Naive thymus-derived CD4-positive, alpha-beta T cell (primary cell): ENCODE results near the gene MYO16. TPM values are rescaled to one million over a fixed set of nuclear protein-coding genes. Genes with fewer than 3 reads are reported as not detected.

Experiments
- ATAC-seq: fragments of 150-1000 bp; cut with Tn5 transposase; 2 replicates; pipeline ENCODE4 v1.10.0; 2021; ENCODE audit warnings: mild to moderate bottlenecking, moderate library complexity
- CTCF ChIA-PET: fragments of 350-600 bp; sonication (Branson Sonifier 250); formaldehyde crosslinking; loops from one replicate; lab custom pipeline; 2021; ENCODE audit warnings: antibody characterized with exemption; lab: Charles Lee
- POLR2A ChIA-PET: fragments of 350-600 bp; sonication (Branson Sonifier 250); formaldehyde crosslinking; loops from one replicate; lab custom pipeline; 2021; ENCODE audit warnings: antibody characterized with exemption, inconsistent platforms; lab: Charles Lee
- DNase-seq, 9 donors: peaks; one replicate each; pipeline versions ENCODE4 v3.0.0 to v3.0.0-alpha.2; 2020 to 2022; ENCODE audit warnings: mixed read lengths in 1 of 9
- H3K27ac ChIP-seq: one replicate; pipeline ENCODE4 v1.7.0; 2013; ENCODE audit warnings: mild to moderate bottlenecking, low read depth, low read length, moderate library complexity
- H3K27me3 ChIP-seq, 2 donors: one replicate each; pipeline ENCODE4 v1.7.0; 2013; ENCODE audit warnings: low read length in 2 of 2, mild to moderate bottlenecking in 2 of 2, moderate library complexity in 2 of 2; ENCODE audit not compliant: control insufficient read depth in 2 of 2, insufficient read depth in 2 of 2
- H3K36me3 ChIP-seq, 3 experiments: 1 replicate in 2 of 3; 2 replicates in 1 of 3; pipeline ENCODE4 v1.7.0; 2013; ENCODE audit warnings: low read length in 3 of 3, mild to moderate bottlenecking in 3 of 3, moderate library complexity in 1 of 3; ENCODE audit not compliant: insufficient read depth in 3 of 3, control insufficient read depth in 2 of 3
- H3K4me1 ChIP-seq, 2 donors: one replicate each; pipeline ENCODE4 v1.7.0; 2013; ENCODE audit warnings: low read length in 2 of 2, mild to moderate bottlenecking in 2 of 2, moderate library complexity in 1 of 2; ENCODE audit not compliant: control insufficient read depth in 2 of 2, insufficient read depth in 2 of 2
- H3K4me3 ChIP-seq: 2 replicates; pipeline ENCODE4 v1.7.0; 2013; ENCODE audit warnings: mild to moderate bottlenecking, low read length
- H3K9me3 ChIP-seq, 3 experiments: 1 replicate in 2 of 3; 2 replicates in 1 of 3; pipeline ENCODE4 v1.7.0; 2013; ENCODE audit warnings: low read length in 3 of 3; ENCODE audit not compliant: control insufficient read depth in 2 of 3
- H3K27ac Mint-ChIP-seq, 9 donors: one replicate each; pipeline ENCODE4 v1.8.0; 2020 to 2022; ENCODE audit warnings: mixed read lengths in 9 of 9, mild to moderate bottlenecking in 8 of 9, moderate library complexity in 5 of 9, inconsistent platforms in 2 of 9
- H3K27me3 Mint-ChIP-seq, 5 donors: one replicate each; pipeline ENCODE4 v1.8.0; 2021 to 2022; ENCODE audit warnings: mixed read lengths in 5 of 5, mild to moderate bottlenecking in 1 of 5
- H3K36me3 Mint-ChIP-seq, 5 donors: one replicate each; pipeline ENCODE4 v1.8.0; 2020 to 2022; ENCODE audit warnings: mixed read lengths in 5 of 5, mild to moderate bottlenecking in 3 of 5, inconsistent platforms in 1 of 5
- H3K4me1 Mint-ChIP-seq, 7 donors: one replicate each; pipeline ENCODE4 v1.8.0; 2020 to 2022; ENCODE audit warnings: mixed read lengths in 7 of 7, mild to moderate bottlenecking in 3 of 7, inconsistent platforms in 1 of 7
- H3K4me3 Mint-ChIP-seq, 10 donors: one replicate each; pipeline ENCODE4 v1.8.0; 2020 to 2022; ENCODE audit warnings: mild to moderate bottlenecking in 10 of 10, mixed read lengths in 10 of 10, moderate library complexity in 6 of 10, inconsistent platforms in 2 of 10
- H3K9me3 Mint-ChIP-seq, 11 donors: one replicate each; pipeline ENCODE4 v1.8.0; 2020 to 2022; ENCODE audit warnings: mixed read lengths in 11 of 11, mild to moderate bottlenecking in 4 of 11, inconsistent platforms in 1 of 11, moderate library complexity in 1 of 11
- intact Hi-C, 2 donors: fragments of 100-400 bp; cut with micrococcal nuclease; formaldehyde crosslinking; loops; one replicate each; pipeline ENCODE4 v1.15.1; 2023
- polyA plus RNA-seq, 2 donors: library from polyadenylated mRNA; unstranded; fragments of 300-500 nt; fragmentation: Illumina TruSeq; gene quantifications; one replicate each; pipeline ENCODE4 v1.2.3, GENCODE V29; 2021
- total RNA-seq, 6 experiments: library from RNA in 5 of 6; stranded (reverse) in 5 of 6; gene quantifications; 1 replicate in 5 of 6; 2 replicates in 1 of 6; pipeline ENCODE4 v1.2.3 and lab custom pipeline; 2021 to 2026

The MYO16 gene
- total and polyA plus RNA-seq, 7 experiments from 2014 or later = 0.10 to 1.4 (median 1.4) TPM; not detected in 4

- Mint-ChIP-seq H3K27ac (no peak overlapping the region), H3K27me3 (peaks cover 0 to 25% (median 7%) of the 10 kb centered on the region in 5 donors), H3K4me1 (no peaks in the 10 kb centered on the region), H3K36me3 (no peaks in the 10 kb centered on the region), H3K4me3 (no peak overlapping the region), H3K9me3 (peaks cover 0 to 2% (median 0%) of the 10 kb centered on the region in 11 donors)
- H3K4me1 ChIP-seq = no peaks in the 10 kb centered on the region
- H3K4me3 ChIP-seq = no peak overlapping the region
- no peak for DNase-seq
- POLR2A ChIA-PET = no interaction called here
- H3K27me3 ChIP-seq = no peaks in the 10 kb centered on the region
- no peak overlapping the region for H3K27ac ChIP-seq
- no peak for ATAC-seq
- no peaks in the 10 kb centered on the region for H3K9me3 ChIP-seq
- intact Hi-C loops = no loop called here
- CTCF ChIA-PET = no interaction called here
- no peaks in the 10 kb centered on the region for H3K36me3 ChIP-seq
Measured at GRCh38 chr13:109121826-109122225, 492.4 kb downstream of the MYO16 start.

- Histone ChIP-seq H3K9me3 (no peaks in the 10 kb centered on the region), H3K27ac (no peak overlapping the region), H3K36me3 (no peaks in the 10 kb centered on the region), H3K27me3 (no peaks in the 10 kb centered on the region), H3K4me1 (no peaks in the 10 kb centered on the region), H3K4me3 (no peak overlapping the region)
- DNase-seq (no peak), ATAC-seq (no peak)
- Mint-ChIP-seq H3K36me3 (no peaks in the 10 kb centered on the region), H3K4me1 (no peaks in the 10 kb centered on the region), H3K9me3 (peaks cover 0 to 2% (median 0%) of the 10 kb centered on the region in 11 donors), H3K27me3 (peaks cover 0 to 20% (median 7%) of the 10 kb centered on the region in 5 donors), H3K4me3 (no peak overlapping the region), H3K27ac (no peak overlapping the region)
- intact Hi-C loops = no loop called here
- POLR2A ChIA-PET = no interaction called here
- CTCF ChIA-PET = no interaction called here
Measured at GRCh38 chr13:109123971-109124370, 494.6 kb downstream of the MYO16 start.

DNA sequence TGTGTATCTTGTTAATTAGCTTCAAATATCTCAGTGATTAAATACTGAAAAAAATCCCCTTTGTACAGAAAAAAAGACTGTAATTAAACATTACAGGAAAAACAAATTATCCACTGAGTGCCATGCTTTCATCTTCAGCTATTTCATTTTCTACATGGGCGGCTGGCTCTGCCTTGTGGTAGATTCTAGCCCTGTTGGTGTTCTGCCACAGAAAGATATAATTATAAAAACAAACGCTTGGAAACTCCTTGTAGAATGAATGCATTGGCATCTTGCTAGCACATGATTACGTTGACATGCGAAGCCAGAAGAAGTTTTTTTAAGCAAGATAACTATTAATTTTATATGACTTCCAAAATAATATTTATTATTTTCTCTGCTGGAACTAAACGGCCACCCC is 496.8 kb downstream of the MYO16 start:
- H3K27me3 Mint-ChIP-seq = peaks cover 0 to 20% (median 10%) of the 10 kb centered on the region in 5 donors
- POLR2A ChIA-PET = interaction anchor here (0.7 kb wide), 1 partner anchor 29 kb away, joined by 3 read pairs; no protein-coding TSS in a partner anchor
- no peak overlapping the region for H3K27ac Mint-ChIP-seq
- Histone ChIP-seq H3K9me3 (no peaks in the 10 kb centered on the region), H3K4me1 (no peaks in the 10 kb centered on the region), H3K27me3 (no peaks in the 10 kb centered on the region), H3K27ac (no peak overlapping the region), H3K36me3 (no peaks in the 10 kb centered on the region), H3K4me3 (no peak overlapping the region)
- DNase-seq (no peak), ATAC-seq (no peak)
- H3K36me3 Mint-ChIP-seq = no peaks in the 10 kb centered on the region
- intact Hi-C loops = no loop called here
- no peak overlapping the region for H3K4me3 Mint-ChIP-seq
- CTCF ChIA-PET = no interaction called here
- H3K4me1 Mint-ChIP-seq = no peaks in the 10 kb centered on the region
- H3K9me3 Mint-ChIP-seq = peaks cover 0 to 2% (median 0%) of the 10 kb centered on the region in 11 donors

DNA sequence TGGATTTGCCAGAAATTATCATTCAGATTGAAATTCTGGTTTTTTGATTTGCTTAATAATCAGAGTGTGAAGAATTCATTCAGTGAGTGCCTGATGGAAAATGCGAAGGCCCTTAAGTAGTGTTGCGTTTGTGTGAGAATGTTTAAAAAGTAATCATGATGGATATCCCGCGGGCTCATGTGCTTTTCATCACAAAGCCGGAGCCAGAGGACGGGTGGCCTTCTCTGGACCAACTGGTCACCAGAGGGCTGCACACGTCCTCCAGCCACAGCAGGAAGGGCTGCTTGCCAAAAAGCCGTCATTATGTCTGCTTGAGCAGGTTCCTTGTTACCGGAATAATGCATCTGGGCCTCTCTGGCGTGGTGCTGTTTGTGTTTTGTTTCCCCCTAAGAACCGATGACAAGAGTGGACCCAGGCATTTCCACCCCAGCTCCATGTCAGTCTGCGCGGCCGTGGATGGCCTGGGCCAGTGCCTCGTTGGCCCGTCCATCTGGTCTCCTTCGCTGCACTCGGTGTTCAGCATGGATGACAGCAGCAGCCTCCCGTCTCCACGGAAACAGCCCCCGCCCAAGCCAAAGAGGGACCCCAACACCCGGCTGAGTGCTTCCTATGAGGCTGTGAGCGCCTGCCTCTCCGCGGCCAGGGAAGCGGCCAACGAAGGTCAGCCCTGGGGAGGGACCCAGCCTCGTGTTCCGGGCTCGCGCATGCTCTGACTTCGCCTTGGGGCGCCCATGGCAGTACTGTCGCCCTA is 497.7 kb downstream of the MYO16 start:
- DNase-seq (no peak), ATAC-seq (no peak)
- ChIA-PET POLR2A (no interaction called here), CTCF (no interaction called here)
- Mint-ChIP-seq H3K27me3 (peaks cover 0 to 15% (median 10%) of the 10 kb centered on the region in 5 donors), H3K4me1 (no peaks in the 10 kb centered on the region), H3K4me3 (no peak overlapping the region), H3K36me3 (no peaks in the 10 kb centered on the region), H3K27ac (no peak overlapping the region), H3K9me3 (peaks cover 0 to 2% (median 0%) of the 10 kb centered on the region in 11 donors)
- Histone ChIP-seq H3K36me3 (no peaks in the 10 kb centered on the region), H3K27ac (no peak overlapping the region), H3K4me3 (no peak overlapping the region), H3K4me1 (no peaks in the 10 kb centered on the region), H3K9me3 (no peaks in the 10 kb centered on the region), H3K27me3 (no peaks in the 10 kb centered on the region)
- intact Hi-C loops = no loop called here

- Histone ChIP-seq H3K4me3 (no peak overlapping the region), H3K27me3 (no peaks in the 10 kb centered on the region), H3K27ac (no peak overlapping the region), H3K9me3 (no peaks in the 10 kb centered on the region), H3K36me3 (no peaks in the 10 kb centered on the region), H3K4me1 (no peaks in the 10 kb centered on the region)
- CTCF ChIA-PET = no interaction called here
- Mint-ChIP-seq H3K4me3 (no peak overlapping the region), H3K4me1 (no peaks in the 10 kb centered on the region), H3K36me3 (no peaks in the 10 kb centered on the region), H3K27ac (no peak overlapping the region), H3K27me3 (peaks cover 0 to 15% (median 13%) of the 10 kb centered on the region in 5 donors), H3K9me3 (peaks cover 0 to 2% (median 0%) of the 10 kb centered on the region in 11 donors)
- POLR2A ChIA-PET = no interaction called here
- no peak for ATAC-seq
- no peak for DNase-seq
- intact Hi-C loops = no loop called here
Measured at GRCh38 chr13:109128121-109128520, 498.7 kb downstream of the MYO16 start.

GRCh38 chr13:109130093-109130835 is 500.9 kb downstream of the MYO16 start:
- ATAC-seq (no peak), DNase-seq (no peak)
- Histone ChIP-seq H3K36me3 (no peaks in the 10 kb centered on the region), H3K27me3 (no peaks in the 10 kb centered on the region), H3K27ac (no peak overlapping the region), H3K4me3 (no peak overlapping the region), H3K9me3 (no peaks in the 10 kb centered on the region), H3K4me1 (no peaks in the 10 kb centered on the region)
- Mint-ChIP-seq H3K9me3 (peaks cover 0 to 2% (median 0%) of the 10 kb centered on the region in 11 donors), H3K4me1 (no peaks in the 10 kb centered on the region), H3K27ac (no peak overlapping the region), H3K4me3 (no peak overlapping the region), H3K27me3 (peaks cover 0 to 15% (median 8%) of the 10 kb centered on the region in 5 donors), H3K36me3 (no peaks in the 10 kb centered on the region)
- POLR2A ChIA-PET = no interaction called here
- CTCF ChIA-PET = no interaction called here
- intact Hi-C loops = no loop called here
